ENCODE measurements around the gene AFDN.

DNA sequence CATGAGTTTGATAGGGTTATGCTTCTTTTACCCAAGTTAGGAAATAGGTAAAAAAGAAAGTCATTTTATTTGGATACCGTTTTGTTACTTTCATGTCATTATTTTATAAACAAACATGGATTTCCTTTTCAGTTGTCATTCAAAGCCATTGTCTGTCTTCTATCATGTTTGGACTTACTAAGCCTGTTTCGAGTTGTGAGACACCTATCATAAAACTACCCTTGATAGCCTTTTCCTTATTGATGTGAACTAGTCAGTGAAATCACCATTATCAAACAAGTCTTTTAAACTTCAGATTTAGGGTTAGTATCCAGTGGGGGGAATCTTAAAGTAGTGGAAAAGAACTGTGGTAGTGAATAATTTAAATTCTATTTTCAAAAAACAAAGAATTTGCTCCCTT lies 85.8 kb downstream of the AFDN start:
- TF ChIP-seq, protein P1, sequence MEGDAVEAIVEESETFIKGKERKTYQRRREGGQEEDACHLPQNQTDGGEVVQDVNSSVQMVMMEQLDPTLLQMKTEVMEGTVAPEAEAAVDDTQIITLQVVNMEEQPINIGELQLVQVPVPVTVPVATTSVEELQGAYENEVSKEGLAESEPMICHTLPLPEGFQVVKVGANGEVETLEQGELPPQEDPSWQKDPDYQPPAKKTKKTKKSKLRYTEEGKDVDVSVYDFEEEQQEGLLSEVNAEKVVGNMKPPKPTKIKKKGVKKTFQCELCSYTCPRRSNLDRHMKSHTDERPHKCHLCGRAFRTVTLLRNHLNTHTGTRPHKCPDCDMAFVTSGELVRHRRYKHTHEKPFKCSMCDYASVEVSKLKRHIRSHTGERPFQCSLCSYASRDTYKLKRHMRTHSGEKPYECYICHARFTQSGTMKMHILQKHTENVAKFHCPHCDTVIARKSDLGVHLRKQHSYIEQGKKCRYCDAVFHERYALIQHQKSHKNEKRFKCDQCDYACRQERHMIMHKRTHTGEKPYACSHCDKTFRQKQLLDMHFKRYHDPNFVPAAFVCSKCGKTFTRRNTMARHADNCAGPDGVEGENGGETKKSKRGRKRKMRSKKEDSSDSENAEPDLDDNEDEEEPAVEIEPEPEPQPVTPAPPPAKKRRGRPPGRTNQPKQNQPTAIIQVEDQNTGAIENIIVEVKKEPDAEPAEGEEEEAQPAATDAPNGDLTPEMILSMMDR (IDR thresholded peaks at IDR 0.05; ENCODE audit: insufficient read depth, low read depth, low read length) = no peak
- no peak for TF ChIP-seq EZH2 (IDR thresholded peaks at IDR 0.05; ENCODE audit: insufficient read depth, low read length)

Measured in astrocyte (in vitro differentiated cells and primary cell).